M059J (cell line): ENCODE data around the gene TAS2R40. TPM values are rescaled to one million over a fixed set of nuclear protein-coding genes. Genes with fewer than 3 reads are reported as not detected.
A peak's percentile ranks its signal among the peaks of the same experiment; 100 is the strongest.

ENCODE experiments used
- DNase-seq: peaks from one replicate; pipeline ENCODE4 v3.0.0-alpha.2; 2012; ENCODE audit warnings: low read depth
- total RNA-seq: library from RNA; depleted of rRNA; stranded (reverse); fragments of >200 nt; shearing (Covaris generic); gene quantifications from 2 replicates; pipeline ENCODE4 v1.2.3, GENCODE V29; 2014

Gene TAS2R40
- total RNA-seq, 1 experiment from 2014 or later, result not detected

DNA sequence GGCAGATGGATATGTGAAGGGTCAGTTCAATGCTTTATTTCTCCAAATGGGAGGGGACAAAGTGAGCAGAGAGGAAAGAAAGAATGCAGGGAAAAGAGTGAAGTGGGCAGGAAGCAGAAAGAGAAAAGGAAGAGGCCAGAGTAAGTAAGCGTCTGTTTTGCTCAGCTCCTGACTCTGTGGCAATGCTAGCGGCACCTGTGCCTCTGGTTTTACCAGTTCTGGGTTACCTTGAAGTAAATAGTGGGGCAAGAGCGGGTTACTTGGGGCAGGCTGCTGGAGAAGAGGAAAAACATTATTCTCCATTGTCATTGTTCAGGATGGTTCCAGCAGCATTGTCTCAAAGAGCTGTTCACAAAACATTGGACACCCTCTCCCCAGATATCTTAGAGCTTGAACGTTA is 1.9 kb downstream of the TAS2R40 start:
- DNase-seq, result no peak

- no peak for DNase-seq
Observed at GRCh38 chr7:143225047-143225446, 3.2 kb downstream of the TAS2R40 start.

GRCh38 chr7:143227806-143228205 is 6.0 kb downstream of the TAS2R40 start:
- DNase-seq, result no peak

- DNase-seq, result no peak
Observed at GRCh38 chr7:143229054-143229790, 7.4 kb downstream of the TAS2R40 start.

DNA sequence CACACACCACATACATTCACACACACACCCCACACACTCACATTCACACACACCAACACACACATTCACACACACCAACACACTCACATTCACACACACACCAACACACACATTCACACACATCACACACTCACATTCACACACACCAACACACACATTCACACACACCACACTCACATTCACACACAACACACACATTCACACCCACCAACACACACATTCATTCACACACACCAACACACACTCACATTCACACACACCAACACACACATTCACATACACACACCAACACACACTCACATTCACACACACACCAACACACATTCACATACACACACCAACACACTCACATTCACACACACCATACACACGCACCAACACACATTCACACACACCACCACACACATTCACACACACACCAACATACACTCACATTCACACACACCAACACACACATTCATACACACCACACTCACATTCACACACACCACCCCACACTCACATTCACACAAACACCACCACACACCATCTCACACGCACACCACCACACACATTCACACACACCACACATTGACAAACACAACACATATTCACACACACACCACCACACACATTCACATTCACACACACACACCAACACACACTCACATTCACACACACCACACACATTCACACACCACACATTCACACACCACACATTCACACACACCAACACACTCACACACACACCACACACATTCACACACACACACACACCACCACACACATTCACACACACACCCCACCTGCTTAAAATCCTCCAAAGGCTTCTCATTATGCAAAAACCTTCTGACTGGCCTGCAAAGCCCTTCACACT is 9.0 kb downstream of the TAS2R40 start:
- DNase-seq, result no peak

- no peak for DNase-seq
Observed at GRCh38 chr7:143233816-143234532, 12.1 kb downstream of the TAS2R40 start.

DNA sequence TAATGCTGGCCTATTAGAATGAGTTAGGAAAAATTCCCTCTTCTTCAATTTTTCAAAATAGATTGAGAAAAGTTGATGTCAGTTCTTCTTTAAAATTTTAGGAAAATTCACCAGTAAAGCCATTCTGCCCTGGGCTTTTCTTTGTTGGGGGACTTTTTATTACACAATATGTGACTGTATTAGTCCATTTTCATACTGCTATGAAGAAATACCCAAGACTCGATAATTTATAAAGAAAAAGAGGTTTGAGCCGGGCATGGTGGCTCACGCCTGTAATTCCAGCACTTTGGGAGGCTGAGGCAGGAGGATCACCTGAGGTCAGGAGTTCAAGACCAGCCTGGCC is 12.7 kb downstream of the TAS2R40 start:
- DNase-seq, result no peak

- no peak for DNase-seq
Observed at GRCh38 chr7:143235561-143235960, 13.7 kb downstream of the TAS2R40 start.

DNA sequence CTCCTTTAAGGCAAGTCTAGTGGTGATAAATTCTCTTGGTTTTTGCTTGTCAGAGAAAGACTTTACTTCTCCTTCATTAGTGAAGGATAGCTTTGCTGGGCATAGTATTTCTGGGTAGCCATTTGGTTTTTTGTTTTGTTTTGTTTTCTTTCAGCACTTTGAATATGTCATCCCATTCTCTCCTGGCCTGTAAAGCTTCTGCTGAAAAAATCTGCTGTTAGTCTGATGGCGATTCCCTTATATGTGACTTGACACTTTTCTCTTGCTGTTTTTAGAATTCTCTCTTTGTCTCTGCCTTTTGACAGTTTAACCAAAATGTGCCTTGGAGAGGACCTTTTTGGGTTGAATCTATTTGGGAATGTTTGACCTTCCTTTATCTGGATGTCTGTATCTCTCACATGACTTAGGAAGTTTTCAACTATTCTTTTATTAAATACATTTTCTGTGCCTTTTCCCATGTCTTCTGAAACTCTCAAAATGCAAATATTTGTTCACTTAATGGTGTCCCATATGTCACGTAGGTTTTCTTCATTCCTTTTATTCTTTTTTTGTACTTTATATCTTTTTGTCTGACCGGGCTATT is 14.7 kb downstream of the TAS2R40 start:
- DNase-seq, result no peak

DNA sequence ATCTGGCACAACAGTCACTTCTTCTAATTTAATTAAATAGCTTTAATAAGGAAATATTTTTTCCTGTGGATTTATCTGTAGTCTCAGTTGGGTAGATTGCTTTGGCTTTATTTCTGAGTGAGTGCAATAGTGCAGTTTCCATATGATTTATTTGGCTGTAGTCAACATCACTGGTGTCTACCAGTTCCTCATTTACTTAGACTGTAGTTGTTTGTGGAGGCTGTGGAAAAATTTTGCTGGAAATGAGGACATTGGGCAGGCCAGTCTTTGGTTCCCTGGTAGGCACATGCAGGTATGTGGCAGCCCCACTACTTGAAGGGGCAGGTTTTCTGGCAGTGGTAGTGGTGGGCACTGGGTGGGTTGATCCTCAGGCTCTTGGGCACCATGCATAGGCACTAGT is 15.5 kb downstream of the TAS2R40 start:
- DNase-seq, result no peak

GRCh38 chr7:143238289-143238980 is 16.6 kb downstream of the TAS2R40 start:
- DNase-seq, result no peak

- DNase-seq, result no peak
Observed at GRCh38 chr7:143239813-143240212, 18.0 kb downstream of the TAS2R40 start.

GRCh38 chr7:143240291-143241168 is 18.7 kb downstream of the TAS2R40 start:
- DNase-seq, result peak; percentile 69

- DNase-seq, result no peak
Observed at GRCh38 chr7:143242306-143242705, 20.5 kb downstream of the TAS2R40 start.

DNA sequence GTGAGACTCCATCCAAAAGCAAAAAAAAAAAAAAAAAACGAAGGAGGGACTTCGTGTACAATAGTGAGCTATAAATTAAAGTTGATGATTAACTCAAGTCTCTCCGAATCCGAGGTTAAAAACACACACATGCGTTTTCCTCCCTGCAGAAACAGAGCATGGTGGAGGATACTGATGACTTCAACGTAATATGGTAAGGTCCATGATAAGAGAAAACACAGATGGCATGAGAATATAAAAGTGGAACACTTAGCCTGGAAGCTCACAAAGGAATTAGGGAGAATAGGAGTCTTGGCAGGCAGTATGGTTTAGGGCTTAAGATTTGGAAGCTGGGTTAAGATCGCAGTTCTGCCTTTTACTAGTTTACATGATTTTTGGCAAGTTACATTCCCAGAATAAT is 21.3 kb downstream of the TAS2R40 start:
- DNase-seq, result no peak

- DNase-seq, result no peak
Observed at GRCh38 chr7:143243614-143244013, 21.8 kb downstream of the TAS2R40 start.

- DNase-seq, result no peak
Observed at GRCh38 chr7:143244321-143244720, 22.5 kb downstream of the TAS2R40 start.

DNA sequence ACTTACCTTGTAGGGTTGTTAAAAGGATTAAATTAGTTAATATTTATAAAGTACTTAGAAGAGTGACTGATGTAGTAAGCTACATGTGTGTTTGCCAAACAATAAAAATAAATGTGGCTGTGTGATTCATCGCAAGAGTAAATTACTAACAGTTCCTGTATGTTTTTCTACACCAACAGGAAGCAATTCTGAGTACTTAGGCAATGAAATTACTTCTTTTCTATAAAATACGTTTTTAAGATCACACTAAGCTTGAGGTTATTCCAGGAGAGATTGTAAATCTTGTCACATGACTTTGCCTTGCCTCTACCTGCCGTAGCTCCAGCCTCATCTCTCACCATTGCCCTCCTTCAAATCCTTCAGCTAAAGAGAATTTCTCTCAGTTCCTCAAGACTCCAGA is 23.3 kb downstream of the TAS2R40 start:
- DNase-seq, result peak; percentile 40

- DNase-seq, result no peak
Observed at GRCh38 chr7:143247372-143247771, 25.5 kb downstream of the TAS2R40 start.

DNA sequence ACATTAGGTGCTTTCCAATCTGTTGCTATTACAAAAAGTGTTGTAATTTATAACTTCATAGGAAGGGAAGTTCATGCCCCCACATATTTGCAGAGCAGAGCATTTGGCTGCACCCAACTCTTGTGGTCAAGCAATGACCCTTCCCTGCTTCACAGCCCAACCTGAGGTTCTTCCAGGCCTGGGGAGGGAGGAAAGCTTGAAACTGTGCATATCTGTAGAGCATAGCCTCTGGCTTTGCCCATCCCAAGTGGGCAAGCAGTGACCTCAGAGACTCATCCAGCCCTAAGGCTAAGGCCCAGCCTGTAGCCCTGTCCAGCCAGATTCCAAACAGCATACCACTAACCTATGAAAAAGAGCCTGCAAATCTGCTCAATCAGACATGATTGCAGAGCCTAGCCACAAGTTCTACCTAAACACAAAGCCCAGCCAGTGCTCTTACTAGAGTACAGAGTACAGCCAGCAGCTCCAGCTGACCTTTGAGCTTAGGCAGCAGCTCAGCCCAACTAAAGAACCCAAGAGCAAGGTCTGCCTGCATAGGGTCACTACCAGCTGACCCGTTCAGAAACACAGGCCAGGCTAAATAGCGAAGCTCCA is 27.0 kb downstream of the TAS2R40 start:
- peak; percentile 71 for DNase-seq
